SKM-1 treated with dmso at 0.1 percent for 144 hours (cell line): ENCODE results near the gene DPP4.
"Not testable (repeated sequence)": the region's sequence is repeated elsewhere in the genome, so short reads cannot be mapped to it uniquely, and the experiment has no call there.

Experiments used
- DNase-seq: peaks from one replicate; lab custom pipeline; 2025; ENCODE audit not compliant: unreplicated experiment; lab: John Stamatoyannopoulos, UW

DPP4 gene

DNA sequence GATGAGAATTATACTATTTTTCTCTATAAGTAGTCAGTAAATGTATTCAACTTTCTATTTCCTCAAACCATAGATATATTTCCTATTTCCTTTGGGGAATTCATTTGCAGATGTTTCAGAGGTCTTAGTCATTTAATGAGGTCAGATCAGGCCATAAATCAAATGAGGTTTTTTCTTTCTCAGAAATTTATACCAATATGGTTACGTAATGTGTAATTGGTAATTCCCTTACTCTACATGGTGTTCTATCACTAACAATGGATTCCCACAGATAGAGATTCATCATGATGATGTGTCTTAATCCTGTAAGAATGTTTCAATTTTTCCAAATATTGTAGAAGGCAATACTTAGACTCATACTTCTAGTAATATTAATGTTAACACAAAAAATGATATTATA lies 108.0 kb downstream of the DPP4 start:
- DNase-seq: no peak

DNA sequence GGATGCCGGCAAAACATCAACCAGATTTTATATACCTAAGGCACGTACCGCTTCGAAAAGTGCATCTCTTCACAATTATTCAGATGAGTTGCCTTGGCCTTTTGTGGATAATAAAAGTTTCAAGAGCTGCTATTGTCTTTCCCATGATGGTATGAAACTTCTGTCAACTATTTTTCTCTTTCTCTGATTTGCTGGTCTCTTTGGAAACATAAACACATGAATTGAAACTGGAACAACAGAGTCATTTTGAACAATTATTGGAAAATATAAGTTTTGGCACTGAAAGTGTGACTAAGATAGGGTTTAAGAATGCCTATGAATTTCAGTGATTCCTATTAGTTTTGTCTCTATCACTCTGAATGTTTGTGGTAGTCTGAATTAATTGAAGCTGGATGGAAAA lies 109.9 kb downstream of the DPP4 start:
- no peak for DNase-seq

DNA sequence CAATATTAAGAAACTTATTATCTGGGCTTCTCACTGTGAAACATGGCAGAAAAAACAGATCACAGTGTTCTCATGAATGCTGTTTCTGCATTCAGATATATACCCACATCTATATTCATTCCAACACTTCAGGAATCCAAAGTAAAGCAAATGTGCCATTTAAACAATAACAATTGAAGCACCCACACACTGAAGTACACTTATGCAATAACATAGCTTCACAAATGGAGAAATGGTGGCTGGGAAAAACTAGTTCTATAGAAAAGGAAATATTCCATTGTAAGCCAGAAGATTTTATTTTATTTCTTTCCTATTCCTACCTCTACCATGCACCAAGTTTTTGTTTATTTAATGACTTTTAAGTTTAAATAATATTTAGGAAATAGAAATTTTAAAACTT lies 111.9 kb downstream of the DPP4 start:
- DNase-seq: no peak

DNA sequence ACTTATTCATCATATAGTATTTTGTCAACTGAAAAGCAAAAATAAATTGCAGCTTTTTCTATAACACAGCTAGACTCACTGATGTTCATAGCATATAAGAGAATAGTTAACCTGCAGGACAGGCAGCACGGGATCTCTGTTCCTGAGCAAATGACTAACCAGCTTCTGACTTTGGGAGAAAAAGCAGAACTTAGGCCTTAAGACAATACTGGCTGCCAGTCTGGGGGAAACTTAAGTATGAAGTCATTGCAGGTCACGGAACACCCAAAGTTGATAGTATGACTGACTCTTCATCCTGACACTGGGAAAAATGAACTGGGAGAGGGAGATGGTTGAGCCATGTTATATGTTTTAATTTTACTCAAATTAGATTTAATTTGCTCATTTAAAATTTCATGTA lies 113.0 kb downstream of the DPP4 start:
- DNase-seq: peak; percentile 13

DNA sequence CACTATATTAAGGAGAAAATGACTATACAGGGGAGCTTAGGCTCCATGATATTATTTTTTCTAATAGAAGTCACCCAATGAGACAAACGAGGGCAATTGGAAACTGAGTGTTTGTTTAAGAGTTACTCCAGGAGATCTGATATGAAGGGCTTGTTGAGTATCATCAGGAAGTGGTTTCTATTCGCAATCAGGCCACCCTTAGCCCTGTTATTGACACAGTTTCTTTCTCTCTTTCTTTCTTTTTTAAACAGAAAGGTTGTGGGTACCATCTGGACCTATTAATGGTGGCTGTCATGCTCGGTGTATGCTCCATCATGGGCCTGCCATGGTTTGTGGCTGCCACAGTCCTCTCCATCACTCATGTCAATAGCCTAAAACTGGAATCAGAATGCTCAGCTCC lies 117.3 kb downstream of the DPP4 start:
- DNase-seq: no peak

DNA sequence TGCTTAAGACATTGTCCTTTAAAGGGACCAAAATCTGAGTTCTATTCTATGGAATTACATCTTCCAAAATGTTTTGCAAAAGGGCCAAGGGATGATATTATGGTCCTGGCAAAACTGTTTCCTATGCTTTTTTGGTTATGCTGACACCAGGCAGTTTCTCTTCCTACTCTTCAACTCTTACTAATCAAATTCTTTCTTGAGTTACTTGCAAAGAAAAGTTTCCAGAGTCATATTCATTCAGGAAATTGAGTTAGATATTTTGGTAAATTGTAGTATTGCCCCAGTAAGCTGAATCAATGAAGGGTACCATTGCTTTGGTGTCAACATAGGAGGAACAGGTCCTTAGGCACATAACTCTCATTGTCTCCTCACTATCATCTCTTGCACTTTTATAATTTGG lies 118.8 kb downstream of the DPP4 start:
- no peak for DNase-seq

DNA sequence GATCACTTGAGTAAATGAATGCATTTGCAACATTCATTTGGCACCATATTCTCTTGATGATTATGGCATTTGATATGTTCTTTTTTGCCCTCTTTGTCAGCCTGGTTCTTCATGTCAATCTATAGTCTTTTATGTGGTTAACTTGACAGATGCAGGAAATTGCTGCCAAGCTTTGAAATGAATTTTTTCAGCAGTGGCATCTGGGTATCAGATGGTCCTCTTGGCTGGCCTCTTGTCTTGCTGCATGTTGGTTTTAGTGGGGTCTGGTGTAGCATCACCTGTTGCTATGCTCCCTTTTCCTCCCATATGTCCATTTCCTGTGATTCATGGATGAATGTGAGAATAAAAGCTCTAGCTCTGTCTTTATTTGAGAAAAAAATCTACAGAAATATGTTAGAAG lies 119.9 kb downstream of the DPP4 start:
- DNase-seq: no peak

DNA sequence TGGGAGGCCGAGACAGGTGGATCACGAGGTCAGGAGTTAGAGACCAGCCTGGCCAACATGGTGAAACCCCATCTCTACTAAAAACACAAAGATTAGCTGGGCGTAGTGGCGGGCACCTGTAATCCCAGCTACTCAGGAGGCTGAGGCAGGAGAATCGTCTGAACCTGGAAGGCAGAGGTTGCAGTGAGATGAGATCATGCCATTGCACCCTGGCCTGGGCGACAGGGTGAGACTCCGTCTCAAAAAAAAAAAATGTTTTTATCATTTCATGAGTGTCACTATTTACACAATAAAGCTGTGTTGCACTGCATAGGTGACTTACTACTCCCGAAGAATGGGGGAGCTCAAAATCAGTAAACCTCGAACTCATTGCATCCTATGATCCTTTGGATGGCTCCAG lies 120.6 kb downstream of the DPP4 start:
- not testable (repeated sequence) for DNase-seq

DNA sequence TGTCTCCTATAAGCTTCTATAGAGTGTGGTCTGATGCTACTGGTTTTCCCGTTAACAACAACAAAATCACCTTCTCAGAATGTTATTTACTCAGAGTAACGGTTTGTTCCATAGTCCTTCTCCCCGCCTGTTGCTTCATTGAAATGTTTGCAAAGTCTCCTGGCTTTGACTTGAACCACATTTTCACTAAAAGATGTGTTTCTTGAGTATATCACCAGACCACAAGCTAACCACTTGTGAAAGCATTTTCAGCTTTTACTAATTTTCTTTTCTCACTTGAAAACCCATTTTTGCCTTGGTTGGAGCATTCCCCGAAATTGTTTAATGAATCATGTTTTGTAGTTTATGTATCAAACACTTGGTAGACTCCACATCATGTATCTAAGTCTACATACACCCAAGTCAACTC lies 121.2 kb downstream of the DPP4 start:
- DNase-seq: no peak

DNA sequence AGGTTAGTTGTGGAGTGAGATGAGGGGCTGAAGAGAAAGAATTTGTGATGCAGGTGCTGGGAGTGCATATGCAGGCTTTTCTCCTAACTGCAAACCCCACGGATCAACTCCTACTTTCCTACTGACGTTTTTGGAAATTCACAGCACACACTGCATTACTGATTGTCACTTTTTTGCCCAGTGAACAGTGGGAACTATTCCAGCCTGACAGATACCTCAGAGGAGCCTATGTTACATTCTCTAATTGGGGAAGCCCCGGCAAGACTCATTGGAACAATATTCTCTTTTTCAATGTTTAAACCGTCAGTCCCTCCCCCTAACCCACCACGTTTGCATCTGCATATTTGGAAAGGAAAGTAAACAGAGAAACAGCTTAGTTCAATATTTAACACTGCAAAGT lies 126.2 kb downstream of the DPP4 start:
- no peak for DNase-seq

DNA sequence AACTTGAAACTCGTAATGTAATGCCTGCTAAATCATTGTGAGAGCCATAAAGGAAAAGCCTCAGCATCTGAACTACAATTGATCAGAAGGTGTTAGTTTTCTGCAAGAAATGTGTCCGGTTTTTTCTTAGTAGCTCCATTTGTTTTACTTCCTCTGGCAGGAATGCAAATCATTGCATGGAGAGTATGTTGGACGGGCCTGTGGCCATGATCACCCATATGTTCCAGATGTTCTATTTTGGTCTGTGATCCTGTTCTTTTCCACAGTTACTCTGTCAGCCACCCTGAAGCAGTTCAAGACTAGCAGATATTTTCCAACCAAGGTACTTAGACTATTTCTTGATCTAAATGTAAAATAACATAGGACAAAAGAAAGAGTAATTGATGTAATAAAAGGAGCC lies 126.6 kb downstream of the DPP4 start:
- DNase-seq: no peak

DNA sequence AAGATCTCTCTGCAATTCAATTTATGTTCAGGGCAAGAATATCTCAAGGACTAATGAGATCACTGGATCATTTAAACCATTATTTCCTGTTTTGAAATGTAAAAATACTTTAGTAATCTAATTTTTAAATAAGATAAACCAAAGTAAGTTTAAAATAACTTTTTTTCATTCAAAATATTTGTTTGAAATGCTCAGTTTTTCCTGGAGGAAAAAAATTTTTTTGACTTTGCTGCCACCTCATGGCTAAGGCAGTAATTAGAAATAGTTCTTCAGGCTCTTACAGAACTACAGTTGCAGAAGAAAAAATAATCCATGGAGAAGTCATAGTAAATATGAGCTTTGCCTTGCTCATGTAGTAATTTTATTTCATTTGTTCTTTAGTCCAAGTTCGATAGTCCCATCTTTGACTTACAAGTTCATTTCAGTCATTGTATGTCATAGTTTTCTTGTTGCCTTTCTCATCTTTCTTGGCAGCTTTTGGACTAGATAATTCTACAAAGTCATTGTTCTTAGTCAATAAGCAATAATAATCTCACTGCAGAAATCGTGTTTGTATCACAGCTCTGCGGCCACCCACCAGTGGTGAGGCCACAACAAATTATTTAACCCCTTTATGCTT lies 127.4 kb downstream of the DPP4 start:
- DNase-seq: peak; percentile 44

DNA sequence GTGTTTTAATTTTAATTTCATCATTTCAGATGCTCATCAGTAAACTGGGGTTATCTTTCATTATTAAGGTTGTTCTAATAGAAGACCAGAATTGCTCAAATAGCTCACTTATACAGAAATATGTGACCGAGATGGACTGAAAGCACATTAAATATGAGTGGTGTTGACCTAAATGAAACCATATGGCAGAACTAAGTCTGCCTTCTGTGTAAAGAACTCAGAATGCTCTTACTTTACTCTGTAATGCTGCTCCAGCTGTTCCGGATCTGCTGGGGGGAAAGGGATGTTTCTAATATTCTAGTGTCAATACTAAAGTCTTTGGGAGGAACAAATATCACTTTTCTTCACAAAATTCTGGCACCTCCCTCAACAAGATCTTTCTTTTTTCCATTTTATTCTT lies 131.0 kb downstream of the DPP4 start:
- DNase-seq: no peak
